Activated CD4-positive, alpha-beta T cell treated with anti-CD3 and anti-CD28 coated beads, Interleukin-2, Interleukin-6, amounts not matched to agents 100 ng/mL and 50 ng/mL, durations not matched to agents 16 hours and 8 hours (primary cell): ENCODE results near the gene GCK.

Source experiments
- DNase-seq: peaks from one replicate; pipeline ENCODE4 v3.0.0-alpha.2; 2020

Gene GCK

GRCh38 chr7:44114586-44115310 is 74.5 kb downstream of the GCK start:
- no peak for DNase-seq

DNA sequence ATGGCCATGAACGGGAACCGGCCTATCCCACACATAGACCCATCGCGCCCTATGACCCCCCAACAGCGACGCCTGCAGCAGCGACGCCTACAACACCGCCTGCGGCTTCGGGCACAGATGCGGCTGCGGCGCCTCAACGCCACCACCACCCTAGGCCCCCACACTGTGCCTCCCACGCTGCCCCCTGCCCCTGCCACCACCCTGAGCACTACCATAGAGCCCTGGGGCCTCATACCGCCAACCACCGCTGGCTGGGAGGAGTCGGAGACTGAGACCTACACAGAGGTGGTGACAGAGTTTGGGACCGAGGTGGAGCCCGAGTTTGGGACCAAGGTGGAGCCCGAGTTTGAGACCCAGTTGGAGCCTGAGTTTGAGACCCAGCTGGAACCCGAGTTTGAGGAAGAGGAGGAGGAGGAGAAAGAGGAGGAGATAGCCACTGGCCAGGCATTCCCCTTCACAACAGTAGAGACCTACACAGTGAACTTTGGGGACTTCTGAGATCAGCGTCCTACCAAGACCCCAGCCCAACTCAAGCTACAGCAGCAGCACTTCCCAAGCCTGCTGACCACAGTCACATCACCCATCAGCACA is 75.4 kb downstream of the GCK start:
- no peak for DNase-seq

DNA sequence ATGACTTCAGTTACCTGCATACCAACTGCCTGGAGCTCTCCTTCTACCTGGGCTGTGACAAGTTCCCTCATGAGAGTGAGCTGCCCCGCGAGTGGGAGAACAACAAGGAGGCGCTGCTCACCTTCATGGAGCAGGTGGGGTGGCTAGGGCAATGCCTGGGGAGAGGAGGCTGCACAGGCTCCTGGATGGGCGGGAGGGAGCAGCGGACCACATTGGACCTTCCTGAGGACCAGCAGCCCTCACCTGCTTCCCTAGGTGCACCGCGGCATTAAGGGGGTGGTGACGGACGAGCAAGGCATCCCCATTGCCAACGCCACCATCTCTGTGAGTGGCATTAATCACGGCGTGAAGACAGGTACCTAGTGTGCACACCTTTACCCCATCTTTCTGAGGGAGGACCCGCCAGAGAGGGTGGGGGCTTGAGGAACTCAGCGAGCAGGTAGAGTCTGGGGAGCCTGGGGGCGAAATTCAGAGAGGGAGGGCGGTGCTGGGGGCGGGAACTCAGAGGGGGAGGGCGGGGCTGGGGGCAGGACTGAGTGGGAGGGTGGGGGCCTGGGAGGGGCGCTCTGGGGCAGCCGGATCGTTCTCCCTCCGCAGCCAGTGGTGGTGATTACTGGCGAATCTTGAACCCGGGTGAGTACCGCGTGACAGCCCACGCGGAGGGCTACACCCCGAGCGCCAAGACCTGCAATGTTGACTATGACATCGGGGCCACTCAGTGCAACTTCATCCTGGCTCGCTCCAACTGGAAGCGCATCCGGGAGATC is 76.1 kb downstream of the GCK start:
- DNase-seq = no peak

DNA sequence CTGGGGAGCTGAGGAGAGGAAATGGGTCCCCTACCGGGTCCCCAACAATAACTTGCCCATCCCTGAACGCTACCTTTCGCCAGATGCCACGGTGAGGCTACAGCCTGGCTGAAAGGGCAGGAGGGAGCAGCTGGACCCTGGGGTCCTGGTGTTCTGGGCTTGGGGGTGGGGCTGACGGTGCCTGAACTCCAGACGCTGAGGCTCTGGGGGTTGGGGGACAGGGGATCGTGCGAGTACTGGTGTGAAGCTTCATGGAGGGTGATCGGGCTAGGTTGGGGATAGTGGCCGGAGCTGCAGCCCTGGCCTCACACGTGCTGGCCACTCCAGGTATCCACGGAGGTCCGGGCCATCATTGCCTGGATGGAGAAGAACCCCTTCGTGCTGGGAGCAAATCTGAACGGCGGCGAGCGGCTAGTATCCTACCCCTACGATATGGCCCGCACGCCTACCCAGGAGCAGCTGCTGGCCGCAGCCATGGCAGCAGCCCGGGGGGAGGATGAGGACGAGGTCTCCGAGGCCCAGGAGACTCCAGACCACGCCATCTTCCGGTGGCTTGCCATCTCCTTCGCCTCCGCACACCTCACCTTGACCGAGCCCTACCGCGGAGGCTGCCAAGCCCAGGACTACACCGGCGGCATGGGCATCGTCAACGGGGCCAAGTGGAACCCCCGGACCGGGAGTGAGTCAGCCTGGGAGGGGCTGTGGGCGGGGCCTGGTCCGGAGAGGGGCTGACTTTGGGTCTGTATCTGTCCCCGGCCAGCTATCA is 76.8 kb downstream of the GCK start:
- DNase-seq = no peak

- no peak for DNase-seq
These were observed 77.5 kb downstream of the GCK start for GRCh38 chr7:44111761-44112160.

- no peak for DNase-seq
These were observed 78.3 kb downstream of the GCK start for GRCh38 chr7:44110719-44111635.

DNA sequence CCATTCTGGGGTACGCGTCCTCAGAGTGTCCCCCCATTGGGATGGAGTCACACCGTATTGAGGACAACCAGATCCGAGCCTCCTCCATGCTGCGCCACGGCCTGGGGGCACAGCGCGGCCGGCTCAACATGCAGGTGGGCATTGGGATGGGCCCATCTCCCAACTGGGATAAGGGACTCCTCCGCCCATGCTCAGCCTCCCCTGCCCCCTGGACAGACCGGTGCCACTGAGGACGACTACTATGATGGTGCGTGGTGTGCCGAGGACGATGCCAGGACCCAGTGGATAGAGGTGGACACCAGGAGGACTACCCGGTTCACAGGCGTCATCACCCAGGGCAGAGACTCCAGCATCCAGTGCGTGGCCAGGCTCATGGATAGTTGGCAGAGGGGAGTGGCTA is 79.2 kb downstream of the GCK start:
- no peak for DNase-seq

GRCh38 chr7:44108768-44109750 is 80.2 kb downstream of the GCK start:
- no peak for DNase-seq

- no peak for DNase-seq
These were observed 81.1 kb downstream of the GCK start for GRCh38 chr7:44107961-44108767.

- no peak for DNase-seq
These were observed 81.9 kb downstream of the GCK start for GRCh38 chr7:44107116-44107960.

GRCh38 chr7:44106311-44107065 is 82.8 kb downstream of the GCK start:
- DNase-seq = no peak

GRCh38 chr7:44105832-44106231 is 83.4 kb downstream of the GCK start:
- DNase-seq = no peak

- DNase-seq = no peak
These were observed 84.1 kb downstream of the GCK start for GRCh38 chr7:44104860-44105771.

DNA sequence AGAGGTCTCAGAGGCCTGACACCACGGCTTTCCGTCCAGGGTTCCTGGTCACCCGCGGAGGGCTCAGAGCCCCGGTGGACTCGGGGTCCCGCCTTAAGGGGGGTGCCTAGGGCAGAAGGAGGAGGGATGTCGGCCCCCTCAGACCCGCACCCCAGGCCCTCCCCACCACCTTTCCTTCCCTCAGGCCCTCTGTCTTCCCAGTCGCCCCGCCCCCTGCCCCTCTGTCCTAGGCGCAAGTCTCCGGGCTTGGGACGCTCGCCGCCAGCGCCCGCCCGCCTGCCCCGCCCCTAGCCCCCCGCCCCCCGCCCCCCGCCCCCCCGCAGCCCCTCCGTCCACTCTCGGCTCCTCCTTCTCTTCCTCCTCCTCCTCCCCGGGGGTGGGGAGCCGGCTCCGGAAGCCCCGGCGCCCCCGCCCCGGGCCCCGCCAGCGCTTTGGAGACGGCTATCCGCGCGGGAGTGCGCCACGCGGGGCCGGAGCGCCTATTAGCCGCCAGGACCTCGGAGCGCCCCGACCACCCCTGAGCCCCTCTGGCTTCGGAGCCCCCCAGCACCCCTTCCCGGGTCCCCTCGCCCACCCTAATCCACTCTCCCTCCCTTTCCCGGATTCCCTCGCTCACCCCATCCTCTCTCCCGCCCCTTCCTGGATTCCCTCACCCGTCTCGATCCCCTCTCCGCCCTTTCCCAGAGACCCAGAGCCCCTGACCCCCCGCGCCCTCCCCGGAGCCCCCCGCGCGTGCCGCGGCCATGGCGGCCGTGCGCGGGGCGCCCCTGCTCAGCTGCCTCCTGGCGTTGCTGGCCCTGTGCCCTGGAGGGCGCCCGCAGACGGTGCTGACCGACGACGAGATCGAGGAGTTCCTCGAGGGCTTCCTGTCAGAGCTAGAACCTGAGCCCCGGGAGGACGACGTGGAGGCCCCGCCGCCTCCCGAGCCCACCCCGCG is 85.0 kb downstream of the GCK start, which contains the start of gene AEBP1:
TSS of gene AEBP1 (plus strand) at position 423 of the 937 bp plus-strand sequence. CDS start at position 744, 321 bp downstream.
- no peak for DNase-seq

DNA sequence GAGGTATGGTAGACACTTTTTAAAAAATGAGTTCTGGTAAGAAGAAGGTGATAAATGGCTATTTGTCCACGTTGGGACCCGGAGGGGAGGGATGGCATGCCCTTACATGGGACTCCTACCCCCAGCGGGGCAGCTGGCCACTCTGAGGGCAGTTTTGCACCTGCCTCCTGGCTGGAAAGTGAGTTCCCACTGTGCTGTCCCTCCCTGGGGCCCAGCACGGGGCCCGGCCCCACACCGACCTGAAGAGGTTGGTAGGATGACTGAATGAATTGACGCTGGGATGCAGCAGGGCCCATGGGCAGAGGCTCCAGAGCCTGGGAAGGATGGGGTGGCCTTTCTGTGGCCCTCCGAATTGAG is 85.7 kb downstream of the GCK start:
- DNase-seq = no peak
